HG03135 (cell line): ENCODE results near the gene AGL.
"Not testable (repeated sequence)": the region's sequence is repeated elsewhere in the genome, so short reads cannot be mapped to it uniquely, and the experiment has no call there.

Experiments used
- ATAC-seq: cut with Tn5 transposase; IDR thresholded peaks from one replicate; pipeline ENCODE4 v1.9.1; 2021; ENCODE audit warnings: mild to moderate bottlenecking, moderate library complexity; ENCODE audit not compliant: unreplicated experiment

Gene AGL

DNA sequence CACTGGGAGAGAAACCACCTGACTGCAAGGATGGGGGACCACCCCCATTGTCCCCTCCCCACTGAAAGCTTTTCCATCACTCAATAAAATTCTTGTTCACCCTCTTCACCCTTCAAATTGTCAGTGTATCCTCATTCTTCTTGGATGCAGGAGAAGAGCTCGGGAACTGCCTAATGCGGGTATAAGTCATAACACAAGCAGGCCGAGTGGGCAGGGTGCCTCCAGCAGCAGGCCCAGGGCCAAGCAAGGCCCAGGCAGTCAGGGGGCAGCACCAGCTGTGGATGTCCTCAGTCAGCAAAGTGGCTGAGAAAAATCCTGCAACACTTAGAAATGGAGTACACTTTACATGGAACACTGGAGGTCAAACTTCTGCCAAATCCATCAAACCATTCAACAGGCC lies 85.9 kb downstream of the AGL start:
- ATAC-seq = no peak

DNA sequence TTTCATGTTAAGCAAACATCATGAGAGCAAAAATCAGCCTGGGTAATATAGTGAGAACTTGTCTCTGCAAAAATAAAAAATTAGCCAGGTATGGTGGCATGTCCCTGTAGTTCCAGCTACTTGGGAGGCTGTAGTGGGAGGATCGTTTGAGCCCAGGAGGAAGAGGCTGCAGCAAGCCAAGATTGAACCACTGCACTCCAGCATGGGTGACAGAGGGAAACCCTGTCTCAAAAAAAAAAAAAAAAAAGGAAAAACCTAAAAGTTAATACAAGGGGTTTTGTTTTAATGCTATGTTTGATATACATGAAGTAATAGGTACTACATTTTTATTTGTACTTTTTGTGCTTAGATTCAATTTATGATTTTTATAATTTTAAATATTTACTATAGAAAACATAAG lies 92.6 kb downstream of the AGL start:
- no peak for ATAC-seq

DNA sequence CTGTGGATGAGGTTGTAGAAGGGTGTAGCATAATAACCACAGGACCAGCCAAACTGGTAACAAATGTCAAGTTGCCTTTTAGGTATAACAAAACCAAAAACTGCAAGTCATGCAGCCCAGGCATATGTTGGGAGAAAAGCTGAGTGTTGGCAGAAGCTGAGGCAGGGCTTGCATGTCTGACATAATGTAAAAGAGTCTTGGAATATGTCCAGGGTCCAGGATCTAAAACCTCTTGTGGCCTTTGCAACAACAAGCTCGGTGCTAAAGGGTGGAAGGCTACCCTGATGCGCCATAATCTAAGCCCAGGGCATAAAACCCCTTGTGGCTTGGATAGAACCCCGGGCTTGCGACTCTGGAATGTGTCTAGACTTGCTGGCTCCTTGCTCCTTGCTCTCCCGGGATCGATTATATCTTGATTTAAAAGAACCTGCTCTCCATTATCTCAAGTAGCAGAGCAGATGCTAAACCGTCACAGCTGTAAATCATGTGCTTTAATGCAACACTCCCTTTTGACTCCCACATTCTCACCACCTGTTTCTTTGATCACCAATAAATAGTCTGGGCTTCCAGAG lies 93.1 kb downstream of the AGL start:
- no peak for ATAC-seq

DNA sequence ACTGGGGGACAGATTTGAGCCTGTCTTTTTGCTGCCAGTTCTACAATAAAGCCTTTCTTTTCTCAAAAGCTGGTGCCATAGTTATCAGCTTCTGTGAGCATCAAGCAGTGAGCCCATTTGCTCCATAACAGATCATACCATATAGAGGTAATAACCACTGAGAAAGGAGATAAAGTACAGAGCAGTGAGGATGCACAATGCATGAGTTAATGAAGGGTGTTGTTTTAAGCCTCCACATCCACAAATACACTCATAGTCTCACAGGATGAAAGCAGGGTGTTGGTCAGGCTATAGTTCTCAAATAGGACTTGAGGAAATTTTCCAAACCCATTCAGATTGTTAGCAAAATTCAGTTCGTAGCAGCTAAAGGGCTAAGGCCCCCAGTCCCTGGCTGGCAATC lies 94.0 kb downstream of the AGL start:
- ATAC-seq = no peak

DNA sequence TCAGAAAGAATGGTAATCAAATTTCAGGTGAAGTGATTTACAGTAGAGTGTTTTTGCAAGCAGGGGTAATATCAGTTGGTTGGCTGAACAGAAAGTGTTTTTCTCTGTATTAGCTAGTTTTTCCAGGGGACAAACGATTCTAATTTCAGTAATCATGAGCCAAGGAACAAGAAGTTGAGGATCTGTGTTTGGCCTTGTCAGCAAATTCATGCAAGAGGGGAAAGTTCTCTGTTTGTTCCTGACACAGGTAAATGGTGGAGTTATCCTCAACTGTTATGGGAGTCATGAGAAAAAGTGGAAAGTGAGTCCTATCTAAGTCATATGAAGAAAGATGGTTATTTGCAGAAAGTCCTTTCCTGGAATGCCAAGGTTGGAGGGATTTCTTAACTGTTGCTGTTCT lies 95.0 kb downstream of the AGL start:
- no peak for ATAC-seq

DNA sequence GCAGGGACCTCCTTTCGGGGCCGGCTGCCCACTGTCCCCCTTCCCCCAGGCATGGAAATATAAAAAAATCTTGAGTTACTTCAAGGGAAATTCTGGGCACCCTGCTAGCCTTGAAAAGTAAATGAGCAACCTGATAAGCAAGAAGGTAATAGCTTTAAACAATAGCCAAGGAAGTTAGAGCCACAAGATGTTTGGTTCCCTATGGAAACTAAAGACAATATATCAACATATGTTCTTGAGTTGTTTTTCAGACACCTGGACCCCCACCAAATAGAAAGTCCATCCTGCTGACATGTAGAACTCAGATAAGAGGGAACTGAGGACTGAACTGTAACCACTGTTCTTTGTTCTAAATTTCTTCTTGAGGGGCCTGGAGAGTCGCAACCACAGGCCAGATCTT lies 100.3 kb downstream of the AGL start:
- ATAC-seq = no peak

DNA sequence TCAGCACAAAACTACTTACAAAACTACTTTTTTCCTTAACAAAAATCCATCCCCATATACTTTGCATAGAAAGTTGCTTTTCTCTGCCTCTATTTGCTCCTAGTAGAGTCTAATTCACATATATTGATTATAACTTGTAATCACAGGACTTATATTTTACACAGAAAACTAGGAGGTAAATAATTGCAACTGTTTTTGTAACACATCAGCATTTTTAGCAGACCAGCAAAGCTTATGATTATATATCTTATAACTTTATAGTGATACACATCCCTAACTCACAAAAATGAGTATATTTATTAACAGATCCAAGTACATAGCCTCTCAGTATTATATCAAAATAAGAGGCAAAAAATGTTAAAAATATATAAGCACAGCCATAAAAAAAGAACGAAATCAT lies 102.4 kb downstream of the AGL start:
- ATAC-seq = no peak

DNA sequence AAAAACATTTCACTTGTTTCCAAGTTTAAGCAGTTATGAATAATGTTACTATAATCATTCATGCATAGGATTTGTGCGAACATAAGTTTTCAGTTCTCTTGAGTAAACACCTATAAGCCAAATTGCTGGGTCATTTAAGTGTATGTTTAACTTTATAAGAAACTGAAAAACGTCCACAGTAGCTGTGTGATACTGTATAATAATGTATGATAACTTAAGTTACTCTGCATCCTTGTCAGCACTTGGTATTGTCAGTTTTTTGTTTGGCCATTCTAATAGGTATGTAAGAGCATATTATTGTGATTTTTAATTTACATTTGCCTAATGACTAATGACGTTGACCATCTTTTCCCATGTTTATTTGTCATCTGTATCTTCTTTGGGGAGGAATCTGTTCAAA lies 105.2 kb downstream of the AGL start:
- no peak for ATAC-seq

DNA sequence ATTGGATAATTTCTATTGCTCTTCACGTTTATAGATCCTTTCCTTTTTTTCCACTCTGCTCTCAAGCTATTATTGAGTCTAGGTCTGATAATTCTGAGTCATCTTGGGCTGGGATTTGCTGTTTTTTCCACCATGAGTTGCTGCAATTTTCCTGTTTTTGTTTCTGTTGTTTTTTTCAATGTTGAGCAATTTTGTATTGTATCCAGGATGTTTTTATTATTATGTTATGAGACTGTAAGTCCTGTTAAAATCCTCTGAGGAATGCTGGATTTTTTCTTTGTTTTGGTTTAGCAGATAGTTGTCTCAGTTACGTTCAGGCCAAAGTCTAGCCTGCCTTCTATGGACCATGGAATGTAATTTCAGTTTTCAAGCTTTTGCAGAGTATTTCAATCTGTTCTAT lies 106.6 kb downstream of the AGL start:
- no peak for ATAC-seq

DNA sequence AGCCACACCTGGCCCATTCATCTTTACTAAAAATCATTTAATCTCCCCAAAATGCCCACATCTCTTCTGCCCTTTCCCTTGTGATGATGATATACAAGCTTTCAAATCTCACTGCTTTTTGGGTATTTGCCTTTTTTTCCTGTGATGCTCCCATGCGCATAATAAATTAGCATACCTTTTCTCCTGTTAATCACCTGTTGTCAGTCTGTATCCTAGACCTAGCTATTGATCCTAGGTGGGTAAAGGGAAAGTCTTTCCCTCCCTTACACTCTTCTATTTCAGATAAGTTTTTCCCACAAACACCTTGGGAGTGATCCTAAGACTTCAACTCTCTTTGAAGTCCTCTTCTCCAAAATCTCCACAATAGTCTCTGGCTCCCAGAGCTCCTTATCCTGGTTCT lies 107.7 kb downstream of the AGL start:
- ATAC-seq = no peak

DNA sequence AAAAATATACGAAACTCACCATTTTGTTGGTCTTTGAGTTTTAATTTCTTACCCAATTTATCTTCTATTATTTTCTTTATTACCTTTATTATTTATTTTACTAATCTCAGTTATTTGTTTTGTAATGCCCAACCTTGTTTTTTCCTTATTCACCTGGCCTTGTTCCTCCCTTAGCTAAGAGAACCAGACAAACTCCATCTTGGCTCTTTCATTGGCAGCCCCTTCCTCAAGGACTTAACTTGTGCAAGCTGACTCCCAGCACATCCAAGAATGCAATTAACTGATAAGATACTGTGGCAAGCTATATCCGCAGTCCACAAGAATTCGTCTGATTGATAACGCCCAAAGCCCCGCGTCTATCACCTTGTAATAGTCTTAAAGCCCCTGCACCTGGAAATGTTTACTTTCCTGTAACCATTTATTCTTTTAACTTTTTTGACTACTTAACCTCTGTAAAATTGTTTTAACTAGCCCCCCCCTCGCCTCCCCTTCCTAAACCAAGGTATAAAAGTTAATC lies 109.1 kb downstream of the AGL start:
- ATAC-seq = not testable (repeated sequence)

DNA sequence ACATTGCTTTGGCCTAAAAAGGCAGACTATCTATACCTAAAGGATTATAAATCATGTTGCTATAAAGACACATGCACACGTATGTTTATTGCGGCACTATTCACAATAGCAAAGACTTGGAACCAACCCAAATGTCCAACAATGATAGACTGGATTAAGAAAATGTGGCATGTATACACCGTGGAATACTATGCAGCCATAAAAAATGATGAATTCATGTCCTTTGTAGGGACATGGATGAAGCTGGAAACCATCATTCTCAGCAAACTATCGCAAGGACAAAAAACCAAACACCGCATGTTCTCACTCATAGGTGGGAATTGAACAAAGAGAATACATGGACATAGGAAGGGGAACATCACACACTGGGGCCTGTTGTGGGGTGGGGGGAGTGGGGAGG lies 110.1 kb downstream of the AGL start:
- not testable (repeated sequence) for ATAC-seq

DNA sequence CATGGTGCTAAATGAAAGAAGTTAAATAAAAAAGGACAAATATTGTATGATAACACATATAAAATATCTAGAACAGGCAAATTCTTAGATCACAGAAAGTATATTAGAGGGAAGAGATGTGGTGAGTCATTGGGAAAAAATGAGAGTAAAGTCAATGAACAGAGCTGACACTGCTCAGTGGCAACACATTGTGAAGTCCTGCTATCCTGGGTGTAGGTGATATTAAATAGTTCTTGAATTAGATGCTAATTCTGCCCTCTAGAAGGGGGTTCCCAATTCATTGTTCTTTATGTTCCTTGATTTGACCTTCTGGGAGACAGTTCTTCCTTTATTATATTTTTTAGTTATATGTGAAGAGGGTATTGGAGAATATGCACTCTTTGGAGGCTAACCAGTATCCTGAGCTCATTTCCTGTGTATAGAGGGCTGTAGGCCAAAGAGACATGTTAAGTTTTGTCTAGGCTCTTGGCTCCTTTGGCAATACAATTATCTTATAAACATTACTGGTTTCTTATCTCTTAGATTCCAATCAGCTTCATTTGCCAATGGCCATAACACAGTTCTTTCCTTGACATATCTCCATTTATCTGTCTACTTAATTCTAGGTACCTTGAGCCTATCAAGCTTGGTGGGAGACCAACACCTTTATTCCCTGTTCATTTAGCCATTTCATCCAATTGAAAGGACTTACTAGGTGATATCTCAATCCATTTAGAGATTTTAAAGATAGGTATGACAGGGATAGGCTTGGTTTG lies 113.1 kb downstream of the AGL start:
- no peak for ATAC-seq

DNA sequence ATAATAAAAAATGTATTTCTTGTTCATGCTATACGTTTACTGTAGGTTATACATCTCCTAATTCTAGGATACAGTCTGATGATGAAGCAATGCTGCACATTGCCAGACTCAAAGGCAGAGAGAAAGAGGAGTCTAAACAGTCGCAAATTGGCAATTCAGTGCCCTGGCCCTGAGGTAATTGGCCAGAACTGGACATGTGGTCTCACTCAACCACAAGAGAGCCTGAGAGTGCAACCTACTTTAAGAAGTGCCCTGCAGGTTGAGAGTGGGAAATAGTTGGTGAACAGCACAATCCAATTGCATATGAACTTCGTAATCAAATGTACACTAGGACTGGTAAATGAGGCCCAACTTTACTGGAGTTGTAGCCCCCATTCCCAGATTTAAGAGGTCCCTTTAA lies 114.6 kb downstream of the AGL start:
- ATAC-seq = no peak

DNA sequence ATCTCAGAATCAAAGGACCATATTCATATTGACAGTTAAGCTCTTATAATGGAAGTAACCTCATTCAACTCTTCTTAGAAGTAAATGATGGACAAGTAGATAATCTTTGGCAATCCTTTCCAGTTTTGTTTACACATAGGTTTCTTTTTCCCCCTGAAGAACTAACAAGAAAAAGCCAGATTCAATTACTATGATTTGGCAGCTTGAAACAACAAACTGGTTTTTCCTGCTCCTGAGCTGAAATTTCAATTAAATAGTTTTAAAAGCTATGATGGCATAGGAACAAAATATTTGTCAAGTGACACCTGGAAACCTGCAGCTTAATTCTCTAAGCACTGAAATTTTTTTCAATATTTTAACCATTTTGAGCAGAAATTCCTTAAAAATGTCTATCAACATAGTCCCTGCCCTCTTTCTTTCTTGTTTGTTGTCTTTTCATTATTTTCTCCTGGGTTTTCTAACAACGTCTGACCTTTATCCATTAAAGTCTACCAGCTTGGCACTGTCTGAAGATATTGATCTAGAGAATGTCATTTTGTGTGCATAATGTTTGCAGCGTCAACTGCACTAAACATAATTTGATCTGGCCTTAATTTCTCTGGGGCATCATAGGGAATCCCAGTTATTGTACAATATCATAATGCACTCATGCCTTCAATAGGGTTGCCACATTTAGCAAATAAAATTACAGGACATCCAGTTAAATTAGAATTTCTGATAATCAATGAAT lies 115.7 kb downstream of the AGL start:
- ATAC-seq = no peak

DNA sequence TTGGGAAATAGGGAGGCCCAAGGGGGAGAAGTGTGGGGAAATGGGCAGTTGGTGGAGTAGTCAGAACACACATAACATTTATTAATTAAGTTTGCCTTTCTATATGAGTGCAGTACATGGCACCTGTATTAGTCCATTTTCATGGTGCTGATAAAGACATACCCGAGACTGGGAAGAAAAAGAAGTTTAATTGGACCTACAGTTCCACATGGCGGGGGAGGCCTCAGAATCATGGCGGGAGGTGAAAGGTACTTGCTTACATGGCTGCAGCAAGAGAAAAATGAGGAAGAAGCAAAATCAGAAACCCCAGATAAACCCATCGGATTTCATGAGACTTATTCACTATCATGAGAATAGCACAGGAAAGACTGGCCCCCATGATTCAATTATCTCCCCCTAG lies 118.1 kb downstream of the AGL start:
- ATAC-seq = no peak

DNA sequence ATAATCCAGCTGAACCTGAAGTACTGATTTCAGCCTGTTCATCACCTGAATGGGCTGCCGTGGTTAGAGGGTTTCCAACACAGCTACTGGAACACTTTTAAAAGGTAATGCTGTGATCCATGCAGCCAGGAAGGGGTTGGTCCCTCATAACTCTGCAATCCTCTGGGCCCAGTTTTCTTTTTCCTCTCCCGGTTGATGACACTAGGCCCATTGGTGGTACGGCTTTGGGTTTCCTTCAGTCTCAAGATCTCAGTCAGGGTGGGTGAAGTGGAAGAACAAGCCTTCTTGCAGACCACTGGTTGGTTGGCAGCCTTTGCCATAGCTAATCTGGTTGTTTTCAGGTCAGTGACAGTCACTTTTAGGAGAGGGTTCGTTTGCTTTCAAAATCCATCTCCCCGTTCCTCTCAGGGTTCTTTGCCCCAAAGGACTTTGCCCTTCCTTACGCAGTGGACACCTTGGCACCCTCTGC lies 119.1 kb downstream of the AGL start:
- peak; percentile 14 for ATAC-seq

DNA sequence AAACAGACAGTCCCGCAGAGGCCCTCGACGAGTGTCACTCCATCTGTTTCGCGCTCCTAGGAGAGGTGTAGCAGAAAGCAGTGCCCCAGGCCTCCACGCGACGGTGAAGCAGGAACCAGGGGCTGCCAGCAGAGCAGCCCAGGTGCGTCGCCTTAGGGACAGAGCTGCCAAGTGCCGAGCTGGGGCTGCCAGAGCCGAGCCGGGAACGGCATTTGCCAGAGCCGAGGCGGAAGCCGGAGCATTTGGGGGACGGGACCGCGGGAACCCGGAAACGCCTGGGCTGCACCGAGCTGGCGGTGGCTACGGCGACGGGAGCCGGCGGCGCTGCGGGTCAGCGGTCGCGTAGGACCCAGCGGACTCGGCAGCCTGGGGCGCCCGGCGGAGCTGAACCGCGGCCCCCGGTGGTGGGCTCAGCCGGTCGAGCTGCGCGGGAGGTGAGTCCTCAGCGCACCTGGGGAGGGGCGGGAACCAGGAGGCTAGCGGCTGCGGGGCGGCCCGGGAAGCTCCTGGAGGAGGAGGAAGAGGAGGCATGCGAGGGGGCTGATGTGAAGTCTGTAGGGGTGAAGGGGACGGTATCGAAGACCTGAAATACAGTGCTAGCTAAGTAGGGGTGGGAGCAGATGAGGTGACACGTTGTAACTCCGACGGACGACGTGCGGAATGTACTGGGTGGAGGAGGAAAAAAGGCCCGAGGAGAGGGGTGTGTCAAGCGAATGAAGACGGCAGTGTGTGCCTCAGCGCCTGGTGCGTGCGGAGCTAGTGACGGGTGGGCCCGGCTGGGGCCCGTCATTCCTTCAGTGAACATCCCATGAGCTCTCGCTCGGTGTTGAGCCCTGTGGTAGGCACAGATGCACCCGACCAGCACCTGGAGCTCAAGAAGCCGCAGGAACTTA lies 119.8 kb downstream of the AGL start, which contains the start of gene SLC35A3:
TSS of gene SLC35A3 (plus strand) at position 268 of the 893 bp plus-strand sequence. CDS start 23,559 bp downstream, outside the sequence.
- ATAC-seq = peak; percentile 90

DNA sequence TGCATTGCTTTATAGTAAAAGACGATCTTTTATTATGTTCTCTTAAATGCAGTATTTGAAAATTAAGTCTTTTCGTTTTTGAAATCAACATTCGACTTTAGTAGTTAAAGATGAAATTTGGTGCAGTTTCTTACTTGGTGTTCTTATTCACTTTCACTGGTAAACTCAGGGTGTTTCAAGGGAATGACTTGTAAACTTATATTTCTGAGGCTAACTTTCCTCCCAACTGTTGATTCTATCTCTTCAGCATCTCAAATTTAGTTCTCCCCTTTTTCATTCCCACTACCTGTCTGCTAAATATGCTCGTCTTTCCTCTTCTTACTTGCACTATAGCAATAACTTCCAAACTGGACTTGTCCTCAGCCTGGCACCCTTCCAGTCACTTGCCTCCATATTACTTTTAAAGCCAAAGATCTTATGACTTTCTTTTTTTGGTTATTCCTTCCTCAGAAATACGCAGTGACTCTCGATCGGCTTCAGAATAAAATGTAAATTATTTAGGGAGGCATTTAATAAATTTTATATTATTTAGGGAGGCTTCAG lies 120.6 kb downstream of the AGL start:
- ATAC-seq = no peak

DNA sequence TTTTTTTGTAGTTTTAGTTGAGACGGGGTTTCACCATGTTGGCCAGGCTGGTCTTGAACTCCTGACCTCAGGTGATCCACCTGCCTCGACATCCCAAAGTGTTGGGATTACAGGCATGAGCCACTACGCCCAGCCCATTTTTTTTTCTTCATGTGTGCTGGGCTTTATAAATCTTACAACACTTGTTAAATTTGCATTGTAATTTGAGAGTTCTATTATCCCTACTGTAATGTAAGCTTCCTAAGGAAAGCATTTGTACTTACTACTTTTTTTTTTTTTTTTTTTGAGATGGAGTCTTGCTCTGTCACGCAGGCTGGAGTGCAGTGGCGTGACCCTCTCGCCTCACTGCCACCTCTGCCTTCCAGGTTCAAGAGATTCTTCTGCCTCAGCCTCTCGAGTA lies 121.9 kb downstream of the AGL start:
- not testable (repeated sequence) for ATAC-seq
